Measurements from ENCODE around the gene SACS. TPM values are rescaled to one million over a fixed set of nuclear protein-coding genes. Genes with fewer than 3 reads are reported as not detected.

Gene SACS
- total and polyA plus RNA-seq, 4 donors: 22.8 to 101 (median 34.8) TPM

GRCh38 chr13:23392313-23392712, 41.2 kb downstream of the SACS start:
- no peak for DNase-seq (ENCODE audit: low read depth in 4 of 6, low spot score in 6 of 6)
- WGBS (ENCODE audit: insufficient coverage): no CpG with 5 or more reads among the region's 3 CpGs
- no peak overlapping the region for H3K27ac ChIP-seq (ENCODE audit: low read depth, low read length)
- H3K9me3 ChIP-seq (ENCODE audit: control insufficient read depth, insufficient read depth, low read length): no peaks in the 10 kb centered on the region
- no peaks in the 10 kb centered on the region for H3K4me1 ChIP-seq (ENCODE audit: control insufficient read depth, insufficient read depth, low read length)
- no peaks in the 10 kb centered on the region for H3K27me3 ChIP-seq (ENCODE audit: control insufficient read depth, insufficient read depth, low read length)
- H3K36me3 ChIP-seq (ENCODE audit: control insufficient read depth, insufficient read depth, low read length): no peaks in the 10 kb centered on the region
- H3K4me3 ChIP-seq (ENCODE audit: low read depth, low read length): no peak overlapping the region

- no peaks in the 10 kb centered on the region for H3K27me3 ChIP-seq (ENCODE audit: control insufficient read depth, insufficient read depth, low read length)
- H3K27ac ChIP-seq (ENCODE audit: low read depth, low read length): no peak overlapping the region
- WGBS (ENCODE audit: insufficient coverage): 77% methylated on average over 5 of the region's 6 CpGs
- no peak for DNase-seq (ENCODE audit: low read depth in 4 of 6, low spot score in 6 of 6)
- H3K4me1 ChIP-seq (ENCODE audit: control insufficient read depth, insufficient read depth, low read length): no peaks in the 10 kb centered on the region
- no peaks in the 10 kb centered on the region for H3K9me3 ChIP-seq (ENCODE audit: control insufficient read depth, insufficient read depth, low read length)
- no peaks in the 10 kb centered on the region for H3K36me3 ChIP-seq (ENCODE audit: control insufficient read depth, insufficient read depth, low read length)
- no peak overlapping the region for H3K4me3 ChIP-seq (ENCODE audit: low read depth, low read length)
Measured at GRCh38 chr13:23391752-23392151, 41.8 kb downstream of the SACS start.

DNA sequence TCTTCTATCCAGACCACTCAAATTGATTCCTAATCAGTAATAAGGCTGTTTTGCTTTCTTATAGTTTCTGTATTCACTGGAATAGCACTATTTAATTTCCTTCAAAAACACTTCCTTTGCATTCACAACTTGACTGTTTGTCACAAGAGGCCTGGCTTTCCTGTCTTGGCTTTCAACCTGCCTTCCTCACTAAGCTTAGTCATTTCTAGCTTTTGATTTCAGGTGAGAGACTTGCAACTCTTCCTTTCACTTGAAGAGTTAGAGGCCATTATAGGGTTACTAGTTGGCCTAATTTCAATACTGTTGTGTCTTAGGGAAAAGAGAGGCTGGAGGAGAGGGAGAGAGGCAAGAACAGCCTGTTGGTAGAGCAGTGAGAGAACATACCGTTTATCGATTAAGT, 47.0 kb downstream of the SACS start:
- Histone ChIP-seq H3K4me1 (ENCODE audit: control insufficient read depth, insufficient read depth, low read length) (peaks cover 3% of the 10 kb centered on the region), H3K27ac (ENCODE audit: low read depth, low read length) (no peak overlapping the region), H3K4me3 (ENCODE audit: low read depth, low read length) (no peak overlapping the region), H3K9me3 (ENCODE audit: control insufficient read depth, insufficient read depth, low read length) (no peaks in the 10 kb centered on the region), H3K27me3 (ENCODE audit: control insufficient read depth, insufficient read depth, low read length) (no peaks in the 10 kb centered on the region), H3K36me3 (ENCODE audit: control insufficient read depth, insufficient read depth, low read length) (no peaks in the 10 kb centered on the region)
- no CpG with 5 or more reads among the region's 2 CpGs for WGBS (ENCODE audit: insufficient coverage)
- no peak for DNase-seq (ENCODE audit: low read depth in 4 of 6, low spot score in 6 of 6)

DNA sequence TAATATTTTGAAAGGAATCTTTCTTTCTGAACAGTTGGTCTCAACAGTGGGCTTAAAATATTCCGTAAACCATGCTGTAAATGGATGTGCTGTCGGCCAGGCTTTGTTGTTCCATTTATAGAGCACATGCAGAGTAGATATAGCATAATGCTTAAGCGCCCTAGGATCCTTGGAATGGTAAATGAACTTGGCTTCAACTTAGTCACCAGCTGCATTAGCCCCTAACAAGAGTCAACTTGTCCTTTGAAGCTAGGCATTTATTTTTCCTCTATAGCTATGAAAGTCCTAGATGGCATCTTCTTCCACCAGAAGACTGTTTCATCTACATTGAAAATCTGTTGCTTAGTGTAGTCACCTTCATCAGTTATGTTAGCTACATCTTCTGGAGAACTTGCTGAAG, 47.6 kb downstream of the SACS start:
- Histone ChIP-seq H3K27me3 (ENCODE audit: control insufficient read depth, insufficient read depth, low read length) (no peaks in the 10 kb centered on the region), H3K4me1 (ENCODE audit: control insufficient read depth, insufficient read depth, low read length) (peaks cover 3% of the 10 kb centered on the region), H3K4me3 (ENCODE audit: low read depth, low read length) (no peak overlapping the region), H3K27ac (ENCODE audit: low read depth, low read length) (no peak overlapping the region), H3K36me3 (ENCODE audit: control insufficient read depth, insufficient read depth, low read length) (no peaks in the 10 kb centered on the region), H3K9me3 (ENCODE audit: control insufficient read depth, insufficient read depth, low read length) (no peaks in the 10 kb centered on the region)
- 100% methylated on average over 1 of the region's 3 CpGs for WGBS (ENCODE audit: insufficient coverage)
- no peak for DNase-seq (ENCODE audit: low read depth in 4 of 6, low spot score in 6 of 6)

DNA sequence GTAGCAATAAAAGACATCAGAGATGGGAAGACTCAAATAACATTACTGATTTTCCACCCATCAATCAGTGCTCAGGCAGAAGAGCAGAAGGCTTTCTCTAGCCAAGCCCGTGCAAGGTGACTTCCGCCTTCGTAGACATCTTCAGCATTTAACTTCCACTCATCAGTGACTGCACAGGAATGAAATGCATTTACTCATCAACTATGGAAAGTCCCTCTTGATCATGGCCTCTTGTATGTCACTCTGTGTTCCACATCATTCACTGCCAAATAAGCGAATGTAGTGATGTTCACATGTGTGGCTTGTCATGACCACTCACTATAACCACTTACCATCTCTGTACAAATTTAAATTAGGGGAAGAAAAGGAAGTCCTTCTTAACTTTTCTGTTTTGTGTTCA, 49.4 kb downstream of the SACS start:
- Histone ChIP-seq H3K4me1 (ENCODE audit: control insufficient read depth, insufficient read depth, low read length) (peaks cover 3% of the 10 kb centered on the region), H3K27ac (ENCODE audit: low read depth, low read length) (no peak overlapping the region), H3K27me3 (ENCODE audit: control insufficient read depth, insufficient read depth, low read length) (no peaks in the 10 kb centered on the region), H3K9me3 (ENCODE audit: control insufficient read depth, insufficient read depth, low read length) (no peaks in the 10 kb centered on the region), H3K36me3 (ENCODE audit: control insufficient read depth, insufficient read depth, low read length) (no peaks in the 10 kb centered on the region), H3K4me3 (ENCODE audit: low read depth, low read length) (no peak overlapping the region)
- no peak for DNase-seq (ENCODE audit: low read depth in 4 of 6, low spot score in 6 of 6)
- WGBS (ENCODE audit: insufficient coverage): 95% methylated on average over 3 of the region's 4 CpGs

DNA sequence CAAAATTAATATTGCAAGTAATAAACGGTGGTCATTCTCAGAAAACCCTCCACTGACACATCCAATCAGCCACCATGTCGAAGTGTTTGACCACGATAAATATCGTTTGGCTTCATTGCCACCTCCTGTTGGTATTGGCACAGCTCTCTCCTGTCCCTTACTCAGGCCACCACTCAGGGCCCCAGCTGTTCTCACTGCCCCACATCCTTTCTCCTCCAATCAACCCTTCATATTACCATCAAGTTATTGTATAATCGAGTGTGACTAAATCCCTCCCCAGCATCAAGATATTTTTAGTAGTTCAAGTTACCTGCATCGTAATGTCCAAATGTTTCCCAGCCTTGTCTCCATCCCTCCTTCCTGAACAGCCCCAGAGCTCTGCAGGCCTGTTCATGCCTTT, 50.4 kb downstream of the SACS start:
- no peaks in the 10 kb centered on the region for H3K9me3 ChIP-seq (ENCODE audit: control insufficient read depth, insufficient read depth, low read length)
- H3K27me3 ChIP-seq (ENCODE audit: control insufficient read depth, insufficient read depth, low read length): no peaks in the 10 kb centered on the region
- H3K4me1 ChIP-seq (ENCODE audit: control insufficient read depth, insufficient read depth, low read length): peaks cover 3% of the 10 kb centered on the region
- H3K36me3 ChIP-seq (ENCODE audit: control insufficient read depth, insufficient read depth, low read length): no peaks in the 10 kb centered on the region
- DNase-seq (ENCODE audit: low read depth in 4 of 6, low spot score in 6 of 6): no peak
- H3K4me3 ChIP-seq (ENCODE audit: low read depth, low read length): no peak overlapping the region
- WGBS (ENCODE audit: insufficient coverage): 87% methylated on average over 5 of the region's 6 CpGs
- no peak overlapping the region for H3K27ac ChIP-seq (ENCODE audit: low read depth, low read length)

GRCh38 chr13:23381866-23382265, 51.6 kb downstream of the SACS start:
- Histone ChIP-seq H3K27ac (ENCODE audit: low read depth, low read length) (no peak overlapping the region), H3K4me1 (ENCODE audit: control insufficient read depth, insufficient read depth, low read length) (peaks cover 7% of the 10 kb centered on the region)
- peak in 3 of 6 donors; percentile 20 to 76 (median 75) for DNase-seq (ENCODE audit: low read depth in 4 of 6, low spot score in 6 of 6)

GRCh38 chr13:23380534-23380933, 53.0 kb downstream of the SACS start:
- no peak overlapping the region for H3K27ac ChIP-seq (ENCODE audit: low read depth, low read length)
- H3K9me3 ChIP-seq (ENCODE audit: control insufficient read depth, insufficient read depth, low read length): no peaks in the 10 kb centered on the region
- no peak overlapping the region for H3K4me3 ChIP-seq (ENCODE audit: low read depth, low read length)
- H3K4me1 ChIP-seq (ENCODE audit: control insufficient read depth, insufficient read depth, low read length): peaks cover 10% of the 10 kb centered on the region
- 17% methylated on average over 1 of the region's 5 CpGs for WGBS (ENCODE audit: insufficient coverage)
- DNase-seq (ENCODE audit: low read depth in 4 of 6, low spot score in 6 of 6): no peak
- no peaks in the 10 kb centered on the region for H3K36me3 ChIP-seq (ENCODE audit: control insufficient read depth, insufficient read depth, low read length)
- H3K27me3 ChIP-seq (ENCODE audit: control insufficient read depth, insufficient read depth, low read length): no peaks in the 10 kb centered on the region

More at GRCh38 chr13:23381866-23382265, 51.6 kb downstream of the SACS start:
- 15% methylated on average over 2 of the region's 6 CpGs for WGBS (ENCODE audit: insufficient coverage)
- Histone ChIP-seq H3K4me3 (ENCODE audit: low read depth, low read length) (no peak overlapping the region), H3K9me3 (ENCODE audit: control insufficient read depth, insufficient read depth, low read length) (no peaks in the 10 kb centered on the region), H3K27me3 (ENCODE audit: control insufficient read depth, insufficient read depth, low read length) (no peaks in the 10 kb centered on the region), H3K36me3 (ENCODE audit: control insufficient read depth, insufficient read depth, low read length) (no peaks in the 10 kb centered on the region)

DNA sequence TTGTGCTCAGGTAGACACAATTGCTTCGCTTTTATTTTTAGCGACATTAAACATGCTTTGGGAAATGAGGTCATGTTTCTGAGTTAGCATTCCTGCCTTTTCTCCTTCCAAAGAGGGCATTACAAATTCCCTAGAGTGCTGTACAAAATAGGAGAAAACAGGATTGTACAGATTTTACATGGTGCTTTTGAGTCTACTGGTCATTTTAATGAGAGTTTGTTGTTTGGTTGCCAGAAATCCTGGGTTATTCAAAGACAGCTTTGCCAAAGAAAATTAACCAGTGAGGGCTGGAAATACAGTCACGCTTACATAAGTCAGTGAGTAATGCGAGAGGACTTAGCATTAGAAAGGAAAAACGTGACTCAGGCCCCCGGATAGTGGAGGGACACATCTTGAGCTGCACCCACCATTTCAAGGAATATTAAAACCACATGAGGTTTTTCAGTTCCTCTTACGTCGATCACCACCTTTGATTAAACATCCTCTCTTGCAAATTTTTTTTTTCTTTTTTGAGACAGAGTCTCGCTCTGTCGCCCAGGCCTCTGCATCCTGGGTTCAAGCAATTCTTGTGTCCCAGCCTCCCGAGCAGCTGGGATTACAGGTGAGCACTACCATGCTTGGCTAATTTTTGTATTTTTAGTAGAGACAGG, 55.4 kb downstream of the SACS start:
- Histone ChIP-seq H3K4me1 (ENCODE audit: control insufficient read depth, insufficient read depth, low read length) (peaks cover 14% of the 10 kb centered on the region), H3K27ac (ENCODE audit: low read depth, low read length) (peak overlapping the region; percentile 62), H3K36me3 (ENCODE audit: control insufficient read depth, insufficient read depth, low read length) (peaks cover 2% of the 10 kb centered on the region), H3K27me3 (ENCODE audit: control insufficient read depth, insufficient read depth, low read length) (no peaks in the 10 kb centered on the region), H3K4me3 (ENCODE audit: low read depth, low read length) (no peak overlapping the region), H3K9me3 (ENCODE audit: control insufficient read depth, insufficient read depth, low read length) (no peaks in the 10 kb centered on the region)
- WGBS (ENCODE audit: insufficient coverage): 55% methylated on average over 6 of the region's 11 CpGs
- peak in 4 of 6 donors; percentile 19 to 83 (median 38) for DNase-seq (ENCODE audit: low read depth in 4 of 6, low spot score in 6 of 6)

- Histone ChIP-seq H3K27ac (ENCODE audit: low read depth, low read length) (peak overlapping the region; percentile 62), H3K4me3 (ENCODE audit: low read depth, low read length) (no peak overlapping the region), H3K9me3 (ENCODE audit: control insufficient read depth, insufficient read depth, low read length) (no peaks in the 10 kb centered on the region), H3K27me3 (ENCODE audit: control insufficient read depth, insufficient read depth, low read length) (no peaks in the 10 kb centered on the region), H3K4me1 (ENCODE audit: control insufficient read depth, insufficient read depth, low read length) (peaks cover 14% of the 10 kb centered on the region), H3K36me3 (ENCODE audit: control insufficient read depth, insufficient read depth, low read length) (peaks cover 2% of the 10 kb centered on the region)
- DNase-seq (ENCODE audit: low read depth in 4 of 6, low spot score in 6 of 6): no peak
- WGBS (ENCODE audit: insufficient coverage): 46% methylated on average over 6 of the region's 7 CpGs
Measured at GRCh38 chr13:23377579-23377978, 55.9 kb downstream of the SACS start.

Measured in spinal cord (tissue), 10 donors.